Left colon (tissue), 2 donors: Measurements from ENCODE around the gene KCNK16. TPM values are rescaled to one million over a fixed set of nuclear protein-coding genes. Genes with fewer than 3 reads are reported as not detected.
"Not testable (repeated sequence)": the region's sequence is repeated elsewhere in the genome, so short reads cannot be mapped to it uniquely, and the experiment has no call there.

Source experiments
- ATAC-seq: fragments of 200-7000 bp; cut with Tn5 transposase; one replicate; pipeline ENCODE4 v1.9.1; 2020; ENCODE audit warnings: mild to moderate bottlenecking, moderate library complexity
- DNase-seq, 2 donors: peaks; one replicate each; pipeline ENCODE4 v3.0.0-alpha.2; 2020
- intact Hi-C, 2 donors: fragments of 100-400 bp; cut with DNase I in 1 of 2; cut with micrococcal nuclease in 1 of 2; formaldehyde crosslinking; loops; one replicate each; pipeline versions ENCODE4 v1.11.2 to v1.14.0; 2022; cut with DNase I, micrococcal nuclease
- total RNA-seq, 2 donors: library from RNA; stranded (reverse); fragmentation: NEBNext Ultra II Directional; extraction: Animal tissue kit (Norgen Biotek cat#: 25700); gene quantifications; one replicate each; pipeline ENCODE4 v1.2.1, GENCODE V29; 2021
- donor health status: DM: no; HTN: no; CAD: no.
- donor health status: DM: yes; HTN: yes; CAD: no.

Gene KCNK16
- total RNA-seq, 2 donors from 2014 or later, result not detected

DNA sequence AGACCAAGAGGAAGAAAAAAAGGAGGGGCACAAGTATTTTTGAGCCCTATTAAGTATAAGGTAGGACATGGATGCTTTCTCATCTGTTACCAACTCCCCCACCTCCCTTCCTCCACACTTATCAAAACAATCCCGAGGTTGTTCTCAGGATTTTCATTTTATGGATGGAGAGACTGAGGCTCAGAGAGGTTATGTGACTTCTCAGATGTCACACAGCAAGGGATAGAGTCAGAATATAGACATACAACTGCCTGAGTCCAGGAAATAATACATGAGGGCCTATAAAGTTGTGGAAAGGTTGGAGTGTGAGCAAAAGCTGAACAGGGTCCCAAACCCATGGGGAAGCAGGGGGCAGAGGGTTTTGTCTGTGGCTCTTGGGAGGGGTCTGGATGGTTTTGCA is 27.6 kb downstream of the KCNK16 start:
- no peak for ATAC-seq
- intact Hi-C loops, result no loop called here
- no peak for DNase-seq

GRCh38 chr6:39294133-39294532 is 28.4 kb downstream of the KCNK16 start:
- intact Hi-C loops, result no loop called here
- DNase-seq, result no peak
- peak; percentile 29 for ATAC-seq

GRCh38 chr6:39292637-39293036 is 29.9 kb downstream of the KCNK16 start:
- ATAC-seq, result no peak
- intact Hi-C loops, result no loop called here
- no peak for DNase-seq

- ATAC-seq, result peak; percentile 93
- no peak for DNase-seq
- intact Hi-C loops, result no loop called here
Measured at GRCh38 chr6:39289490-39289889, 33.0 kb downstream of the KCNK16 start.

DNA sequence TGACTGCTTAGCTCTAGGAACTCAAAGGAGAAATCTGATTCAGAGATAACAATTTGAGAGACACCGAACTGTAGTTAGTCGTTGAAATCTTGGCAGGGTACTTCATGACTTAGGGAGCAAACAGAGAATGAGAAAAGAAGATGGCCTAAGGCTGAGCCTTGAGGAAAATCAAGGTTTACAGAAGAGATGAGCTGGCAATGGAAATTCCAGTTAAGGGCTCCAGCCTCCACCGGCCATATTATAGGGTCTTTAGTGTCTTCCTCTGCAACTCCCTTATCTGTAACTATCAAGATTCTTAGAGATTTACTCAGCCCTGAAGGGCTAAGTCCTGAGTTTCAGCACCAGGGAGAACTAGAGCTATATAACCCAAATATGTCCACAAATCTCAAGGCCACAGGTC is 34.9 kb downstream of the KCNK16 start:
- ATAC-seq (no peak), DNase-seq (no peak)
- intact Hi-C loops, result no loop called here

GRCh38 chr6:39286596-39286995 is 35.9 kb downstream of the KCNK16 start:
- DNase-seq, intact Hi-C loops, ATAC-seq: not testable (repeated sequence)

DNA sequence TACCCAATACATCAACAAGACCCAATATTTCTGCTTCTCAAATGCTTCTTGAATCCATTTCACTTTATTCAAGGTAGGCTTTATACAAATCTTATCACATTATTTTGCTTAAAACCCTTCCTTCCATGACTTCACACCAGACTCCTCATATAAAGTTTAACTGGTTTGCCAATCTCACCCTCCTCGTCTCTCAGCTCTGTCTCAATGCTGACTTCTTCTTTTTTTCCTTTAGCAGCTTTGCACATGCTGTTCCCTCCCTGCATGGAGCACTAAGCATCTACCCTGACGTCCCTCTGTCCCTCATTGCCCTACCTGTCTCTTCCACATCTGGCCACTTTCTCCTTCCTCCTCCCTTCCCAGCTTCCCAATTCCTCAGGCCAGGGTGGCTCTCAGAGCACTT is 39.7 kb downstream of the KCNK16 start:
- intact Hi-C loops, result no loop called here
- no peak for DNase-seq
- no peak for ATAC-seq

DNA sequence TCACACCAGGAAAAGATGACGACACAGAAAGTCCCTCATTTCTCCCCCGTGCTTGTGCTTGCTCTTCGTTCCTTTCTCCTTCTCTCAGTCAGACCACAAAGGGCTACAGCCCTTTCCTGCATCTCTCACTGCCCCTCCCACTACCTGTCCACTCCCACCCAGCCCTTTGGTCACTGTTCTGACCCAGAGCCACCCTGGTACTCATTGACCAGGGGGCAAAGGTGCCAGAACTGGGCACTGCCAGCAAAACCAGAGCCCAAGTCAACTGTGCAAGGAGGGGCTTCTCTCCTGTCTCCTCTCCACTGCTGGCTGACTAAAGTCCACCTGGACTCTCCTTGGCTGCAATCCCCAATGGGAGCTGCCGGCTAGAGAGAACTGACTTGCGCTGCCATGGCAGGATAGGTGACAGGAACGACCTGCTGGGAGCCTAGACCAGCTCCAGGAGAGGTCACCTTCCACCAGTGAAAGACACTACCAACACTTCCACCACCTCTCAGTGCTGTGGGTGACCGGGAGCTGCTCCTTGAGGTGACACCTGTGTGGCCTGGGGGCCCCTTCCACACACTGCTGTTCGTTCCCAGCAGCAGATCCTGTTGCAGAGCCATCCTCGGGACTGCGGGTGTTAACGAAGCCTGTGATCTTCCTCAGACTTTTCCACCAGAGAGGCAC is 41.1 kb downstream of the KCNK16 start:
- ATAC-seq (peak; percentile 58), DNase-seq (peak; percentile 49 to 55)
- intact Hi-C loops, result no loop called here

GRCh38 chr6:39280247-39280731 is 42.2 kb downstream of the KCNK16 start:
- DNase-seq (peak; percentile 62 to 86), ATAC-seq (peak; percentile 78)
- intact Hi-C loops, result no loop called here

- intact Hi-C loops, result no loop called here
- DNase-seq (peak in 1 of 2 donors; percentile 69), ATAC-seq (peak; percentile 5)
Measured at GRCh38 chr6:39279539-39279938, 43.0 kb downstream of the KCNK16 start.

DNA sequence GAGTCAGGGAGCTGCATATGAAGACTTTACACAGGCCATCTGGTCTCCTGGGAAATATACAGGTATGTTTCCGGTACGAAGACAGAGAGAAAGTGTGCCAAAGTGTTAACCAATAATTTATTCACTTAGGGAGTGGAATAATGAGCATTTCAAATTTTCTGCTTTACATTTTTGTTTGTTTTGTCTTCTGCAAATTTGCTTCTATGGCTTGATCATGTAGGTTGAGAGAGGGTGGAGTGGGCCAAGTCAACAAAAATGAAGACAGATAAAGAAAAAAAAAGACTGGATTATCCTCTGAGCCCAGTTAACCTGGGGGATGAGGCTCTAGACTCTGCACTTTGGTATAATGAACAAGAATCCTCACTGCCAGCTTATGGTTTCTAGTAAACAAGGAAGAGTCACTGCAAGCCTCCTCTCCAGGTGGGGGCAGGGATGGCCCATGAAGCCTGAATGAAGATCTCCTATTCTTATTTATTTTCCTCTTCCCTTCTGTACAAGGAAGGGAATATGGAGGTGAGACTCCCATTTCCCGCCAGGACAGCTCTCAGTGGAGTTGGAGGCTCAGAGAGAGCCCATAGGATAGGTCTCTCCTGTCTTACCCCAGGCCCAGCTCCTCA is 46.0 kb downstream of the KCNK16 start:
- ATAC-seq (peak; percentile 50), DNase-seq (peak; percentile 42 to 49)

GRCh38 chr6:39274903-39275302 is 47.6 kb downstream of the KCNK16 start:
- intact Hi-C loops, result no loop called here
- ATAC-seq (no peak), DNase-seq (no peak)

More for the DNA sequence above, 46.0 kb downstream of the KCNK16 start:
- intact Hi-C loops, result no loop called here

GRCh38 chr6:39274471-39274870 is 48.0 kb downstream of the KCNK16 start:
- intact Hi-C loops, result no loop called here
- no peak for DNase-seq
- ATAC-seq, result no peak

GRCh38 chr6:39273406-39273821 is 49.1 kb downstream of the KCNK16 start:
- DNase-seq (peak; percentile 54 to 65), ATAC-seq (peak; percentile 62)

DNA sequence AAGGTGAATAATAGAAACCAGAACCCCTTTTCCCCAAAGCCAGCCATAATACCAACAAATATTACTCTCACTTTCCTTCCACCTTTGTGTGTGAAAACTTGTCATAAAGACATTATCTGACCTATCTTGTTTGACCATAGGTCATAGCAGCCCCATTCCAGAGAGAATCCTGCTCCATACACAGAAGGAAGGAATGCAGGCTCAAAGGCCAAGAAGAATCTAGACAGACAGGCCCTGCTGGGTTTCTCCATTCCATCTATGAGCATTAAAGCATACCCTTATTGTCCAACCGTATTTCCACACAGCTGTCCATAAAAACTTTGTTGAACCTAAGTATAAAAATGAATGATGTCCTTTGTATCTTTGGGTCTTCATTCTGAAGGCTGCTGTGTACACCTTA is 52.5 kb downstream of the KCNK16 start:
- ATAC-seq (no peak), DNase-seq (no peak)
- intact Hi-C loops, result no loop called here

More at GRCh38 chr6:39273406-39273821, 49.1 kb downstream of the KCNK16 start:
- intact Hi-C loops, result no loop called here

- DNase-seq (no peak), ATAC-seq (no peak)
- intact Hi-C loops, result no loop called here
Measured at GRCh38 chr6:39268721-39269120, 53.8 kb downstream of the KCNK16 start.

DNA sequence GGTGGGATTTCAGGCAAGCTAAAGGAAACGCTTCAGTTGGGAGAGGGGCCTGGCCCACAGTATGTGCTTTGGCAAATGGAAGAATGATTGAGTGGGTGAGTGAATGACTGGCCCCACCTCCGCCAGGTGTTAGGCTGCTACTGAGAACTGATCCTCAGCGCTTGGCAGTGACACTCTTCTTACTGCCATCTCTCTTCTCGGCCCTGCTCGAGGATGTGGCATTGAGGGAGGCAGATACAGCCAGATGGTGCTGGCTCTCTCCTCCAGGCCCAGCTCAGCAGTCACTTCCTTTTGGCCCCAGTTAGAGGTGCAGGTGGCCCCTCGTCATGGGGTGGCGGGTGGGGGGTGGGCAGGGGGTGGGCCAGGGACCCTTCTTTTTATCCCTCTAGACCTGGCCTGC is 54.3 kb downstream of the KCNK16 start:
- intact Hi-C loops, result no loop called here
- ATAC-seq, result no peak
- DNase-seq, result no peak

GRCh38 chr6:39266782-39267355 is 55.6 kb downstream of the KCNK16 start:
- intact Hi-C loops, result no loop called here
- ATAC-seq (peak; percentile 1), DNase-seq (no peak)

DNA sequence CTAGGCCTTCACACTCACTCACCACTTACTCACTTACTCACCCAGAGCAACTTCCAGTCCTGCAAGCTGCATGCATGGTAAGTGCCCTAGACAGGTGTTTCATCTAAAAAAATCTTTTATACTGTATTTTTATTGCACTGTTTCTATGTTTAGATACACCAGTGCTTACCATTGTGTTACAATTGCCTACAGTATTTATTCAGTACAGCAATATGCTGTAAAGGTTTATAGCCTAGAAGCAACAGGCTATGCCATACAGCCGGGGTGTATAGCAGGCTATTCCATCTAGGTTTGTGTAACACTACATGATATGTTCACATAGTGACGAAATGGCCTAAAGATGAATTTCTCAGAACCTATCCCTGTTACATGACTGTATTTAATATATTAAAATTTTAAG is 56.1 kb downstream of the KCNK16 start:
- ATAC-seq, result peak; percentile 97
- intact Hi-C loops, result no loop called here
- DNase-seq, result peak in 1 of 2 donors; percentile 64
